HepG2 (cell line): ENCODE results near the gene NR2F1. TPM values are rescaled to one million over a fixed set of nuclear protein-coding genes. Genes with fewer than 3 reads are reported as not detected.

Experiments used
- ARNT2 ChIP-seq: sonication (generic); formaldehyde crosslinking; IDR thresholded peaks from 2 replicates; pipeline ENCODE4 v1.8.0; 2022; ENCODE audit warnings: mild to moderate bottlenecking, low read depth, missing genetic modification reagents, moderate library complexity
- DNMT3B ChIP-seq: conservative IDR thresholded peaks from 2 replicates; pipeline ENCODE4 v1.6.1; 2016; ENCODE audit warnings: missing biosample characterization, control low read depth
- JUNB ChIP-seq: sonication (generic); formaldehyde crosslinking; IDR thresholded peaks from 2 replicates; pipeline ENCODE4 v1.8.0; 2022; ENCODE audit warnings: missing genetic modification reagents, mild to moderate bottlenecking, borderline replicate concordance
- RXRA ChIP-seq: sonication (generic); formaldehyde crosslinking; IDR thresholded peaks from 2 replicates; pipeline ENCODE4 v1.5.1; 2020; ENCODE audit warnings: missing genetic modification reagents
- THAP9 ChIP-seq: sonication (generic); formaldehyde crosslinking; IDR thresholded peaks from 2 replicates; pipeline ENCODE4; 2020; ENCODE audit warnings: missing genetic modification reagents, mild to moderate bottlenecking, borderline replicate concordance
- ZNF326 ChIP-seq: sonication (generic); formaldehyde crosslinking; IDR thresholded peaks from 2 replicates; pipeline ENCODE4 v1.4.0; 2020; ENCODE audit warnings: missing genetic modification reagents, borderline replicate concordance
- ZNF788 ChIP-seq: sonication (generic); formaldehyde crosslinking; IDR thresholded peaks from 2 replicates; pipeline ENCODE4 v1.5.0; 2020; ENCODE audit warnings: mild to moderate bottlenecking, missing genetic modification reagents, borderline replicate concordance
- polyA plus RNA-seq, 8 experiments: library from polyadenylated mRNA; depleted of rRNA in 3 of 8; stranded (reverse) in 7 of 8; unstranded in 1 of 8; fragments of >200 nt; fragmentation: Illumina TruSeq in 4 of 8; extraction: Trizol in 4 of 8; gene quantifications; 2 replicates each; pipeline versions ENCODE4 v1.2.1 to v1.2.3, GENCODE V29; 2011 to 2016; ENCODE audit warnings: low read depth in 4 of 8, missing spikeins in 1 of 8, mixed read lengths in 1 of 8; ENCODE audit not compliant: insufficient read depth in 1 of 8
- total RNA-seq, 5 experiments: library from RNA; depleted of rRNA; stranded (reverse); fragments of >200 nt; fragmentation: Illumina TruSeq; extraction: Trizol; gene quantifications; 2 replicates each; pipeline ENCODE4 v1.2.3, GENCODE V29; 2016; ENCODE audit warnings: low read depth in 1 of 5

NR2F1 gene
- total and polyA plus RNA-seq, 2 of the 13 experiments (the other 11 are each of a cell fraction or from before 2014, with no cell fraction given): 17.1 to 59.7 TPM

DNA sequence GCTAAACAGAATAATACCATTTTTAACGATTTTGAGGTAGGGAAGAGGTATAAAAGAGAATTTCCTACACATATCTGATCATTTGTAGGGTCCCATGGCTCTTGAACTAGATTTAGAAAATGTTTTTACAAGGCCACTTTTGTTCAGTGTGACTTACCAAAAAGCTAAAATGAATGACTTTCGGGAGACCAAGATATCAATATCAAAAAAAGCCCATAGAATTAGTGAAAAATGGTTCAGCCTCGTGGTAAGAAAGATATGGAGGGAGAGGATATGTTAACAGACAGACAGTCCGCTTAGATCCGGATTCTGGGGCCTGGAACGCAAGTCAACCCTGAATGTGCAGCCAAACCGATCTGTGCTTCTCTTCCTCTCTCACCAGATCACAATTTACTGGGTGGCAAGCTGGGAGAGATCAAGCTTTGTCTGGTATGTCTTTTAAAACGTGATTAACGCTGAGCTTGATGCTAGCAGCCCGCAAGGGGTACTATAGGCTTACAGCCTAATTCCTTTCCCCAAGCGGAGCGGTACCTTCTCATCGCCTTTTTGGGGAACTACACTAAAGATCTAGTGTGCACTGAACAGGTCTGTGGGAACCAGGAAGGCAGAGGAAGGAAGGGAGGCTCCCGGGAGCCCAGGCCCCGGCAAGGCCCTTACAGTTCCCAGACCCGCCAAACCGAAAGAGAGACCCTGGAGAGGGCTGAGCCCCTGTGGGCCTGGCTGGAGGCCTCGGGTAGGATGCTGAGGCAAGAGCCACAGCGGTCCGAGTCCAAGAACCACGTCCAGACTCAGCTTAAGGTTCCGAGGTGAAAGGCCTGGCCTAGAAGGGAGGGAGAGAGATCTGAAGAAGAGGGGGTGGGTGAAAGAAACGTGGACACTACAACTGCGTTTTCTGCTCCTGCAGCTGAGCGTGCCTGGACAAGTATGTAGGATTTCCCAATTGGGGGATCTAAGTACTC is 4.9 kb upstream of the NR2F1 start (continued):
- TF ChIP-seq THAP9 (CRISPR knock-in tag) (no peak), ZNF788 (CRISPR knock-in tag) (no peak), ZNF326 (CRISPR knock-in tag) (no peak), JUNB (CRISPR knock-in tag) (no peak), ARNT2 (CRISPR knock-in tag) (no peak), RXRA (CRISPR knock-in tag) (no peak), DNMT3B (CRISPR knock-in tag) (no peak)
